ENCODE measurements around the gene OPHN1.
A peak's percentile ranks its signal among the peaks of the same experiment; 100 is the strongest.

OPHN1 gene

GRCh38 chrX:68433155-68433980 lies at the start of gene OPHN1:
Gene OPHN1, minus strand, starts transcription at chrX:68433495. Its CDS starts 475 bp downstream, at chrX:68433020.
- DNase-seq (ENCODE audit: insufficient read length, low spot score) (peak; percentile 11), FAIRE-seq (no peak)
- no peak for TF ChIP-seq CTCF (IDR thresholded peaks at IDR 0.05; ENCODE audit: insufficient read depth, missing control alignments)

- FAIRE-seq (no peak), DNase-seq (ENCODE audit: insufficient read length, low spot score) (no peak)
- TF ChIP-seq CTCF (IDR thresholded peaks at IDR 0.05; ENCODE audit: insufficient read depth, missing control alignments) = no peak
Observed at GRCh38 chrX:68480969-68481368, 47.7 kb upstream of the OPHN1 start.

GRCh38 chrX:68464796-68465195 lies 31.5 kb upstream of the OPHN1 start:
- FAIRE-seq = no peak
- DNase-seq (ENCODE audit: insufficient read length, low spot score) = no peak
- no peak for TF ChIP-seq CTCF (IDR thresholded peaks at IDR 0.05; ENCODE audit: insufficient read depth, missing control alignments)

- no peak for FAIRE-seq
- no peak for DNase-seq (ENCODE audit: insufficient read length, low spot score)
- no peak for TF ChIP-seq CTCF (IDR thresholded peaks at IDR 0.05; ENCODE audit: insufficient read depth, missing control alignments)
Observed at GRCh38 chrX:68463880-68464279, 30.6 kb upstream of the OPHN1 start.

GRCh38 chrX:68462653-68463052 lies 29.4 kb upstream of the OPHN1 start:
- DNase-seq (ENCODE audit: insufficient read length, low spot score) (no peak), FAIRE-seq (no peak)
- TF ChIP-seq CTCF (IDR thresholded peaks at IDR 0.05; ENCODE audit: insufficient read depth, missing control alignments) = peak; percentile 67

- no peak for FAIRE-seq
- TF ChIP-seq CTCF (IDR thresholded peaks at IDR 0.05; ENCODE audit: insufficient read depth, missing control alignments) = no peak
- no peak for DNase-seq (ENCODE audit: insufficient read length, low spot score)
Observed at GRCh38 chrX:68462197-68462596, 28.9 kb upstream of the OPHN1 start.

- no peak for DNase-seq (ENCODE audit: insufficient read length, low spot score)
- no peak for TF ChIP-seq CTCF (IDR thresholded peaks at IDR 0.05; ENCODE audit: insufficient read depth, missing control alignments)
- no peak for FAIRE-seq
Observed at GRCh38 chrX:68461576-68461975, 28.3 kb upstream of the OPHN1 start.
